Uterus (tissue), 2 donors: Measurements from ENCODE around the gene FGF14.

Experiments
- POLR2A ChIP-seq, 2 donors: fragments of 450-650 bp; IDR thresholded peaks; one replicate each; pipeline ENCODE4 v1.6.1; 2016; ENCODE audit warnings: antibody characterized with exemption in 2 of 2, mild to moderate bottlenecking in 1 of 2, moderate library complexity in 1 of 2
- TF ChIP-seq, protein P1 (sequence below), 4 experiments: fragments of 200-600 bp in 2 of 4; fragments of 450-650 bp in 2 of 4; sonication (generic) in 2 of 4; IDR thresholded peaks; one replicate each; pipeline ENCODE4 v1.5.1; 2016 to 2019; ENCODE audit warnings: antibody characterized with exemption in 4 of 4, mild to moderate bottlenecking in 2 of 4, moderate library complexity in 1 of 4

DNA sequence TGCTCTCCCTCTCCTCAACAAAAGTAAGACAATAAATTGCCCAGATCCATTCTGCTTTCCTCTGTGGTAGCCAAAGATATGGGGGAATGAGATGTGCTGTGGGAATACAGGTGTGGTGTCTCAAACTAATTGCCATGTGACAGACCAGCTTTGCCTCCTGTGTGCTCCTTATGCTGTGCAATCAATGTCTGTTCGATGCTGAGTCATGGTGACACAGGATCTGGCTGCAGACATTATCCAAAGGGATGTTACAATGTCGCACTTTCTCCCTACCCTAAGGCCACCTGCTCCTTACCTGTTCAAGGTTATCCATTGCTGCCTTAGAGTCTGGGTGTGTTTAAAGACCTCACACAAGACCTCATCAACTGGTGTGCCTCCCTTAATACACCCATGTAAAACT lies 32.5 kb downstream of the FGF14 start:
- TF ChIP-seq, protein P1, sequence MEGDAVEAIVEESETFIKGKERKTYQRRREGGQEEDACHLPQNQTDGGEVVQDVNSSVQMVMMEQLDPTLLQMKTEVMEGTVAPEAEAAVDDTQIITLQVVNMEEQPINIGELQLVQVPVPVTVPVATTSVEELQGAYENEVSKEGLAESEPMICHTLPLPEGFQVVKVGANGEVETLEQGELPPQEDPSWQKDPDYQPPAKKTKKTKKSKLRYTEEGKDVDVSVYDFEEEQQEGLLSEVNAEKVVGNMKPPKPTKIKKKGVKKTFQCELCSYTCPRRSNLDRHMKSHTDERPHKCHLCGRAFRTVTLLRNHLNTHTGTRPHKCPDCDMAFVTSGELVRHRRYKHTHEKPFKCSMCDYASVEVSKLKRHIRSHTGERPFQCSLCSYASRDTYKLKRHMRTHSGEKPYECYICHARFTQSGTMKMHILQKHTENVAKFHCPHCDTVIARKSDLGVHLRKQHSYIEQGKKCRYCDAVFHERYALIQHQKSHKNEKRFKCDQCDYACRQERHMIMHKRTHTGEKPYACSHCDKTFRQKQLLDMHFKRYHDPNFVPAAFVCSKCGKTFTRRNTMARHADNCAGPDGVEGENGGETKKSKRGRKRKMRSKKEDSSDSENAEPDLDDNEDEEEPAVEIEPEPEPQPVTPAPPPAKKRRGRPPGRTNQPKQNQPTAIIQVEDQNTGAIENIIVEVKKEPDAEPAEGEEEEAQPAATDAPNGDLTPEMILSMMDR (IDR thresholded peaks at IDR 0.05) = no peak
- no peak for TF ChIP-seq POLR2A (IDR thresholded peaks at IDR 0.05)
